HCT116 (cell line): ENCODE results near the gene GMPPA. TPM values are rescaled to one million over a fixed set of nuclear protein-coding genes. Genes with fewer than 3 reads are reported as not detected.

Experiments used
- ATAC-seq: fragments of 200-7000 bp; cut with Tn5 transposase; 2 replicates; pipeline ENCODE4 v1.9.1; 2020; ENCODE audit warnings: mild to moderate bottlenecking, moderate library complexity
- BruUV-seq: library from RNA; stranded (reverse); fragments of 400-500 nt; replicated peaks from 2 replicates; lab custom pipeline; 2021; lab: Mats Ljungman, UMichigan
- CTCF ChIA-PET: fragments of 300-600 bp; sonication (Branson Sonifier 250); formaldehyde crosslinking; loops from one replicate; lab custom pipeline; 2021; ENCODE audit warnings: antibody characterized with exemption; lab: Charles Lee
- POLR2A ChIA-PET: fragments of 300-600, 350-600 bp; sonication (Branson Sonifier 250); formaldehyde crosslinking; loops from one replicate; lab custom pipeline; 2021; ENCODE audit warnings: antibody characterized with exemption; lab: Charles Lee
- RAD21 ChIA-PET, 2 experiments: fragments of 300-600 bp; sonication (Branson Sonifier 250); formaldehyde crosslinking; loops; one replicate each; lab custom pipeline; 2023; ENCODE audit warnings: low total read pairs in 2 of 2; ENCODE audit not compliant: uncharacterized antibody in 2 of 2, unreplicated experiment in 2 of 2, low non-redundant PET in 1 of 2; lab: Charles Lee
- DNase-seq: peaks from one replicate; pipeline ENCODE4 v3.0.0-alpha.2; 2010; ENCODE audit warnings: low read depth, low spot score
- H2AFZ ChIP-seq: fragments of 200-600 bp; shearing (Covaris generic), sonication (generic); 2 replicates; pipeline ENCODE4 v1.6.1; 2017; ENCODE audit warnings: low read depth, mixed run types, mixed read lengths, antibody characterized with exemption, low read length; ENCODE audit not compliant: poor library complexity, severe bottlenecking
- H3K27ac ChIP-seq: 2 replicates; pipeline ENCODE4 v1.5.1; 2012; ENCODE audit warnings: low read depth, low read length
- H3K27me3 ChIP-seq: fragments of 200-600 bp; sonication (generic); 2 replicates; pipeline ENCODE4 v1.6.1; 2016; ENCODE audit warnings: mixed run types, low read length, mixed read lengths; ENCODE audit not compliant: insufficient read depth
- H3K36me3 ChIP-seq, 2 experiments: fragments of 200-500 bp in 1 of 2; fragments of 200-600 bp in 1 of 2; sonication (Bioruptor generic) in 1 of 2; sonication (generic) in 1 of 2; 2 replicates each; pipeline versions ENCODE4 v1.5.1 to v1.6.1; 2014 to 2016; ENCODE audit warnings: low read length in 2 of 2, inconsistent platforms in 1 of 2, mixed read lengths in 1 of 2, mixed run types in 1 of 2; ENCODE audit not compliant: insufficient read depth in 2 of 2, control insufficient read depth in 1 of 2
- H3K4me1 ChIP-seq, 2 experiments: fragments of 200-600 bp in 1 of 2; sonication (generic) in 1 of 2; 2 replicates each; pipeline versions ENCODE4 v1.5.1 to v1.6.1; 2012 to 2017; ENCODE audit warnings: low read length in 2 of 2, inconsistent platforms in 1 of 2, mild to moderate bottlenecking in 1 of 2, mixed read lengths in 1 of 2, mixed run types in 1 of 2, moderate library complexity in 1 of 2; ENCODE audit not compliant: insufficient read depth in 2 of 2, control insufficient read depth in 1 of 2
- H3K4me2 ChIP-seq: fragments of 200-600 bp; sonication (generic); 2 replicates; pipeline ENCODE4 v1.6.1; 2017; ENCODE audit warnings: mixed run types, low read length, mixed read lengths
- H3K4me3 ChIP-seq, 2 experiments: fragments of 200-600 bp in 1 of 2; sonication (generic) in 1 of 2; replicated peaks in 1 of 2; 2 replicates each; pipeline ENCODE4 v1.5.1; 2011 to 2016; ENCODE audit warnings: low read length in 2 of 2, control low read depth in 1 of 2, low read depth in 1 of 2, mild to moderate bottlenecking in 1 of 2, mixed read lengths in 1 of 2, mixed run types in 1 of 2
- H3K79me2 ChIP-seq: fragments of 200-600 bp; sonication (generic); 2 replicates; pipeline ENCODE4 v1.6.1; 2017; ENCODE audit warnings: mild to moderate bottlenecking, mixed run types, low read length, moderate library complexity, mixed read lengths; ENCODE audit not compliant: insufficient read depth
- H3K9ac ChIP-seq: fragments of 200-600 bp; sonication (generic); 2 replicates; pipeline ENCODE4 v1.6.1; 2016; ENCODE audit warnings: low read length, mixed read lengths
- H3K9me2 ChIP-seq: fragments of 200-600 bp; sonication (generic), shearing (Covaris generic); 2 replicates; pipeline ENCODE4 v1.6.1; 2017; ENCODE audit warnings: mixed run types, mild to moderate bottlenecking, moderate library complexity; ENCODE audit not compliant: insufficient read depth
- H3K9me3 ChIP-seq, 2 experiments: fragments of 200-500 bp in 1 of 2; fragments of 200-600 bp in 1 of 2; sonication (Bioruptor generic) in 1 of 2; sonication (generic) in 1 of 2; 2 replicates each; pipeline ENCODE4 v1.6.1; 2014 to 2017; ENCODE audit warnings: low read length in 2 of 2, mixed read lengths in 2 of 2, inconsistent platforms in 1 of 2, low read depth in 1 of 2, mild to moderate bottlenecking in 1 of 2, mixed run types in 1 of 2, moderate library complexity in 1 of 2; ENCODE audit not compliant: control insufficient read depth in 1 of 2, insufficient read depth in 1 of 2
- H4K20me1 ChIP-seq: fragments of 200-600 bp; sonication (generic), shearing (Covaris generic); 2 replicates; pipeline ENCODE4 v1.6.1; 2017; ENCODE audit warnings: mixed run types, mild to moderate bottlenecking, moderate library complexity; ENCODE audit not compliant: insufficient read depth
- EGR1 ChIP-seq: IDR thresholded peaks from 2 replicates; pipeline ENCODE4 v1.6.1; 2012; ENCODE audit warnings: low read depth
- POLR2AphosphoS5 ChIP-seq: IDR thresholded peaks from 2 replicates; pipeline ENCODE4 v1.6.1; 2011; ENCODE audit warnings: mild to moderate bottlenecking, low read depth, low read length, moderate library complexity
- intact Hi-C: fragments of 100-400 bp; cut with micrococcal nuclease; formaldehyde crosslinking; loops from 2 replicates; pipeline ENCODE4 v1.10.0; 2022
- total RNA-seq: library from RNA; stranded (reverse); gene quantifications from one replicate; pipeline ENCODE4 v1.2.1, GENCODE V29; 2021; ENCODE audit not compliant: unreplicated experiment
- TF ChIP-seq, protein P1 (sequence below), 3 experiments: fragments of 200-600 bp in 1 of 3; sonication (generic) in 1 of 3; IDR thresholded peaks in 2 of 3; conservative IDR thresholded peaks in 1 of 3; 2 replicates each; pipeline ENCODE4 v1.5.1; 2012 to 2017; ENCODE audit warnings: low read depth in 2 of 3, low read length in 2 of 3, antibody characterized with exemption in 1 of 3, borderline replicate concordance in 1 of 3, control low read depth in 1 of 3, mild to moderate bottlenecking in 1 of 3, mixed read lengths in 1 of 3, mixed run types in 1 of 3, moderate library complexity in 1 of 3; ENCODE audit not compliant: insufficient read depth in 1 of 3
- TF ChIP-seq, protein P2 (sequence below): IDR thresholded peaks from 2 replicates; pipeline ENCODE4 v1.6.1; 2012

The GMPPA gene
- total RNA-seq, 1 experiment from 2014 or later = 71.8 TPM

DNA sequence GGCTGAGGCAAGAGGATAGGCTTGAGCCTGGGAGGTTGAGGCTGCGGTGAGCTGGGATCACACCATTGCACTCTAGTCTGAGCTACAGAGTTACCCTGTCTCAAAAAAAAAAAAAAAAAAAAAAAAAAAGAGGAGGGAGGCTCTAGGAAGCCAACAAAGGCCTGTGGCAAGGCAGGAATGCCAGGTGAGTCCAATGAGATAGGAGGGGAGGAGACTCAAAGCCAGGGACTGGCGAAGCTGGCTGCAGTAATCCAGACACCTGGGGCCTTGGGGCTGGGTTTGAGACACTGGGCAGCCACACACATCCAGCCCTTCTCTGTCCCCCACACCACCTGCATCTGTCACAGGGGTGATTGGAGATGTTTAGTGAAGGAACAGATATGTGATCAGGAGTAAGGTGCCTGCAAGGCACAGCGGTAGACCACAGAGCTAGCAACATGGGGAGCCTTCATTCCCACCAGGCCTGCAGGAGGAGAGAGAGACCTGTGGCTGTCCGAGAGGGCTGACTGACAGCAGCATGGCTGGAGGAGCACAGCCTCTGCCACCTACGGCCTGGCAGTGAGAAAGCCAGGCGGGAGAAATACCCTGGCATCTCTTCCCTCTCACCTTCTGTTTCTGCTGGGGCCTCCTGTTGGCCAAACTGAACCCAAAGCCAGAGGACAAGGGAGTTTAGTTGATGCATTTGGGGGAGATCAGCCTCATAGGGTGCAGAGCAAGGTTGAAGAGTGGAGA lies 35.4 kb downstream of the GMPPA start (continued):
- TF ChIP-seq, protein P1, sequence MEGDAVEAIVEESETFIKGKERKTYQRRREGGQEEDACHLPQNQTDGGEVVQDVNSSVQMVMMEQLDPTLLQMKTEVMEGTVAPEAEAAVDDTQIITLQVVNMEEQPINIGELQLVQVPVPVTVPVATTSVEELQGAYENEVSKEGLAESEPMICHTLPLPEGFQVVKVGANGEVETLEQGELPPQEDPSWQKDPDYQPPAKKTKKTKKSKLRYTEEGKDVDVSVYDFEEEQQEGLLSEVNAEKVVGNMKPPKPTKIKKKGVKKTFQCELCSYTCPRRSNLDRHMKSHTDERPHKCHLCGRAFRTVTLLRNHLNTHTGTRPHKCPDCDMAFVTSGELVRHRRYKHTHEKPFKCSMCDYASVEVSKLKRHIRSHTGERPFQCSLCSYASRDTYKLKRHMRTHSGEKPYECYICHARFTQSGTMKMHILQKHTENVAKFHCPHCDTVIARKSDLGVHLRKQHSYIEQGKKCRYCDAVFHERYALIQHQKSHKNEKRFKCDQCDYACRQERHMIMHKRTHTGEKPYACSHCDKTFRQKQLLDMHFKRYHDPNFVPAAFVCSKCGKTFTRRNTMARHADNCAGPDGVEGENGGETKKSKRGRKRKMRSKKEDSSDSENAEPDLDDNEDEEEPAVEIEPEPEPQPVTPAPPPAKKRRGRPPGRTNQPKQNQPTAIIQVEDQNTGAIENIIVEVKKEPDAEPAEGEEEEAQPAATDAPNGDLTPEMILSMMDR (IDR thresholded peaks at IDR 0.05 in 2 of 3, conservative IDR thresholded peaks at IDR 0.05 in 1 of 3; ENCODE audit: borderline replicate concordance in 1 of 3, insufficient read depth in 1 of 3, low read depth in 2 of 3, low read length in 2 of 3) = no peak
- TF ChIP-seq POLR2AphosphoS5 = no peak
- TF ChIP-seq, protein P2, sequence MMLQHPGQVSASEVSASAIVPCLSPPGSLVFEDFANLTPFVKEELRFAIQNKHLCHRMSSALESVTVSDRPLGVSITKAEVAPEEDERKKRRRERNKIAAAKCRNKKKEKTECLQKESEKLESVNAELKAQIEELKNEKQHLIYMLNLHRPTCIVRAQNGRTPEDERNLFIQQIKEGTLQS = no peak

DNA sequence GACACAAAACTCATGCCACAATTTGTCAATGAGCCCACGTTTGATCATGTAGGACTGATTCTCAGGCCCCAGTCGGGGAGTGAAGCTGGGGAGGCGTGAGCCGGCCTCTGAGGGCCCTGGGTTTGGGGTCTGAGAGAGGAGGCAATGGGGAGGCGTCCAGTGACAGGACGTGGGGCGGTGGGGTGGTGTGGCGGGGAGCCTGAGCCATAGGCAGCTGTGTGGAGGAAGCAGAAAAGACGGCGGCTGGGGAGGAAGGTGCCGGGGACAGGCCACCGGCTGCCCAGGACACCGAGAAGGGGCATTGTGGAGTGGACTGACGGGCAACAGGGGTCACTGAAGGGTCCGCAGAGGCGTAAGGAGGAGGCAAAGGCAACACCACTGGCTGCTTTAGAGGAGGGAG lies 37.7 kb downstream of the GMPPA start:
- Histone ChIP-seq H3K27me3 (no peaks in the 10 kb centered on the region), H3K79me2 (peaks cover 30% of the 10 kb centered on the region), H3K4me3 (no peak overlapping the region), H3K36me3 (peaks cover 0 to 26% of the 10 kb centered on the region in 2 experiments; a peak in 2 of 4 replicates), H3K9me2 (no peaks in the 10 kb centered on the region), H3K4me1 (peaks cover 24 to 64% of the 10 kb centered on the region in 2 experiments), H3K9me3 (no peaks in the 10 kb centered on the region), H3K4me2 (no peak overlapping the region), H4K20me1 (peaks cover 5% of the 10 kb centered on the region; the same call in 1 of the 2 replicates), H2AFZ (no peak overlapping the region), H3K9ac (0 out of 2 replicates have a peak overlapping the region, but pooled peaks have one; percentile 24), H3K27ac (0 out of 2 replicates have a peak overlapping the region, but pooled peaks have one; percentile 49)
- no peak for ATAC-seq
- no TSS peak for BruUV-seq
- ChIA-PET POLR2A (no interaction called here), CTCF (interaction anchor here (1.5 kb wide), 1 partner anchor 41 kb away, joined by 3 read pairs; a partner anchor contains a TSS), RAD21 (interaction anchor here in 1 of 2 experiments (0.5 kb wide), 1 partner anchor 14 kb away, joined by 6 read pairs; no protein-coding TSS in a partner anchor)
- no peak for TF ChIP-seq EGR1
- no peak for DNase-seq
- intact Hi-C loops = loop anchor here (10.0 kb wide), 1 partner anchor 362 kb away; the partner anchor contains the start of genes CNPPD1, RETREG2 and SLC23A3
